ENCODE data around the gene GALNT2. TPM values are rescaled to one million over a fixed set of nuclear protein-coding genes. Genes with fewer than 3 reads are reported as not detected.

GALNT2 gene
- polyA plus RNA-seq, 3 donors, result 19.6 to 25.6 (median 23.4) TPM

DNA sequence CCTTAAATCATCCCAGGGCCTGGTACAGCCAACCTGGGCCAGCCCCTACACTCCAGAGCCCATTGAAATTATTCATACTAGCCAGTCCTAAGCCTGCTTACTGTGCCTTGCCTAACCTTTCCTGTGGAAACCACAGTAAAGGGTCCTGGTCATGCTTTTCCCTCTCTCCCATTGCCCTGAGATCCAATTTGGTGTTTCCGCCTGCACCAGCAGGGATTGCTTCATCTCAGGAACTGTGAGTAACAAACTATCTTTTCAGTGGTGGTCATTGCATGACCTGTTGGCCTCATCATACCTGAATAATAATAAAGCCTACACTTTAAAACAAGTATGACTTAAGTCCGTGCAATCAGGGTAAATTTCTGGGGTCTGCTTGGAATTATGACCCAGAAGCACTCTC lies 18.7 kb upstream of the GALNT2 start:
- Mint-ChIP-seq H3K4me1 (peaks cover 19% of the 10 kb centered on the region), H3K27ac (peak overlapping the region in 1 of 7 donors; percentile 28), H3K9me3 (peaks cover 0 to 3% (median 0%) of the 10 kb centered on the region in 7 donors), H3K36me3 (no peaks in the 10 kb centered on the region), H3K27me3 (ENCODE audit: low read depth in 3 of 3) (peaks cover 1 to 6% (median 3%) of the 10 kb centered on the region in 3 donors), H3K4me3 (no peak overlapping the region)
- Histone ChIP-seq H3K4me2 (replicated peaks; ENCODE audit: extremely low read depth, low read length, poor library complexity, severe bottlenecking) (no peak overlapping the region), H3K4me3 (replicated peaks in 1 of 3; ENCODE audit: low read depth in 2 of 3, low read length in 3 of 3) (no peak overlapping the region), H3K4me1 (ENCODE audit: control insufficient read depth in 1 of 2, insufficient read depth in 2 of 2, low read length in 2 of 2) (peaks cover 5 to 6% of the 10 kb centered on the region in 2 donors), H3K27me3 (ENCODE audit: control insufficient read depth in 2 of 2, insufficient read depth in 2 of 2, low read length in 2 of 2) (no peaks in the 10 kb centered on the region), H3K9ac (ENCODE audit: insufficient read depth, low read length, poor library complexity, severe bottlenecking) (no peak overlapping the region), H4K20me1 (ENCODE audit: insufficient read depth, low read length) (no peaks in the 10 kb centered on the region), H2AFZ (ENCODE audit: insufficient read depth, low read depth, low read length, poor library complexity, severe bottlenecking) (no peak overlapping the region), H3K27ac (ENCODE audit: low read depth in 1 of 2, low read length in 2 of 2) (no peak overlapping the region), H3K9me3 (replicated peaks in 1 of 2; ENCODE audit: control insufficient read depth in 1 of 2, insufficient read depth in 1 of 2, low read length in 2 of 2) (no peaks in the 10 kb centered on the region), H3K36me3 (replicated peaks in 1 of 2; ENCODE audit: control insufficient read depth in 1 of 2, insufficient read depth in 2 of 2, low read length in 2 of 2) (no peaks in the 10 kb centered on the region), H3K79me2 (ENCODE audit: insufficient read depth, low read length) (no peaks in the 10 kb centered on the region)
- intact Hi-C loops (cut with micrococcal nuclease), result no loop called here
- WGBS (ENCODE audit: insufficient coverage), result 67% methylated on average over 1 of the region's 2 CpGs
- TF ChIP-seq CTCF (IDR thresholded peaks at IDR 0.05), result no peak
- no peak for DNase-seq

GRCh38 chr1:230048922-230049321 lies 18.1 kb upstream of the GALNT2 start:
- Mint-ChIP-seq H3K4me3 (no peak overlapping the region), H3K9me3 (peaks cover 0 to 3% (median 0%) of the 10 kb centered on the region in 7 donors), H3K36me3 (no peaks in the 10 kb centered on the region), H3K27ac (no peak overlapping the region), H3K4me1 (peaks cover 15% of the 10 kb centered on the region), H3K27me3 (ENCODE audit: low read depth in 3 of 3) (peaks cover 1 to 6% (median 3%) of the 10 kb centered on the region in 3 donors)
- no peaks in the 10 kb centered on the region for H3K79me2 ChIP-seq (ENCODE audit: insufficient read depth, low read length)
- no peak overlapping the region for H3K4me2 ChIP-seq (replicated peaks; ENCODE audit: extremely low read depth, low read length, poor library complexity, severe bottlenecking)
- no peak overlapping the region for H2AFZ ChIP-seq (ENCODE audit: insufficient read depth, low read depth, low read length, poor library complexity, severe bottlenecking)
- H3K4me1 ChIP-seq (ENCODE audit: control insufficient read depth in 1 of 2, insufficient read depth in 2 of 2, low read length in 2 of 2), result peaks cover 5% of the 10 kb centered on the region in 2 donors
- intact Hi-C loops (cut with micrococcal nuclease), result no loop called here
- H3K27ac ChIP-seq (ENCODE audit: low read depth in 1 of 2, low read length in 2 of 2), result no peak overlapping the region
- H3K36me3 ChIP-seq (replicated peaks in 1 of 2; ENCODE audit: control insufficient read depth in 1 of 2, insufficient read depth in 2 of 2, low read length in 2 of 2), result no peaks in the 10 kb centered on the region
- TF ChIP-seq CTCF (IDR thresholded peaks at IDR 0.05), result no peak
- H3K9ac ChIP-seq (ENCODE audit: insufficient read depth, low read length, poor library complexity, severe bottlenecking), result no peak overlapping the region
- H3K27me3 ChIP-seq (ENCODE audit: control insufficient read depth in 2 of 2, insufficient read depth in 2 of 2, low read length in 2 of 2), result no peaks in the 10 kb centered on the region
- no peaks in the 10 kb centered on the region for H3K9me3 ChIP-seq (replicated peaks in 1 of 2; ENCODE audit: control insufficient read depth in 1 of 2, insufficient read depth in 1 of 2, low read length in 2 of 2)
- 100% methylated on average over 1 of the region's 1 CpG for WGBS (ENCODE audit: insufficient coverage)
- H4K20me1 ChIP-seq (ENCODE audit: insufficient read depth, low read length), result no peaks in the 10 kb centered on the region
- no peak for DNase-seq
- no peak overlapping the region for H3K4me3 ChIP-seq (replicated peaks in 1 of 3; ENCODE audit: low read depth in 2 of 3, low read length in 3 of 3)

Data from CD14-positive monocyte (primary cell).